ENCODE measurements around the gene DDX59. TPM values are rescaled to one million over a fixed set of nuclear protein-coding genes. Genes with fewer than 3 reads are reported as not detected.

DDX59 gene
- total RNA-seq, 1 experiment from 2014 or later, result 19.4 TPM

GRCh38 chr1:200658037-200658818, 11.5 kb downstream of the DDX59 start (continued):
- TF ChIP-seq ZNF425 (CRISPR knock-in tag; conservative IDR thresholded peaks at IDR 0.05) (no peak), ATF1 (CRISPR knock-in tag; IDR thresholded peaks at IDR 0.05) (no peak), ZBTB43 (CRISPR knock-in tag; IDR thresholded peaks at IDR 0.05) (no peak), SOX15 (CRISPR knock-in tag; IDR thresholded peaks at IDR 0.05) (no peak), NFATC4 (CRISPR knock-in tag; IDR thresholded peaks at IDR 0.05) (no peak)

GRCh38 chr1:200654660-200655059, 15.0 kb downstream of the DDX59 start:
- POLR2A ChIA-PET, result no interaction called here

More at GRCh38 chr1:200654660-200655059, 15.0 kb downstream of the DDX59 start:
- no peak for ATAC-seq
- Mint-ChIP-seq H3K27ac (peak overlapping the region; percentile 65), H3K9me3 (no peaks in the 10 kb centered on the region), H3K27me3 (ENCODE audit: low read depth) (no peaks in the 10 kb centered on the region), H3K36me3 (peaks cover 38% of the 10 kb centered on the region), H3K4me1 (peaks cover 12% of the 10 kb centered on the region), H3K4me3 (no peak overlapping the region)
- no peak for DNase-seq (ENCODE audit: low spot score)
- TF ChIP-seq JAZF1 (CRISPR knock-in tag; IDR thresholded peaks at IDR 0.05) (no peak), HMGA2 (CRISPR knock-in tag; IDR thresholded peaks at IDR 0.05) (no peak), PRRX2 (CRISPR knock-in tag; IDR thresholded peaks at IDR 0.05) (no peak), OVOL2 (CRISPR knock-in tag; IDR thresholded peaks at IDR 0.05; ENCODE audit: borderline replicate concordance) (no peak), TEAD4 (CRISPR knock-in tag; IDR thresholded peaks at IDR 0.05) (no peak), ZNF281 (CRISPR knock-in tag; IDR thresholded peaks at IDR 0.05) (no peak), AR (CRISPR knock-in tag; IDR thresholded peaks at IDR 0.05) (no peak), IRF1 (CRISPR knock-in tag; IDR thresholded peaks at IDR 0.05) (no peak), FOXP4 (CRISPR knock-in tag; IDR thresholded peaks at IDR 0.05) (no peak), ZNF121 (CRISPR knock-in tag; IDR thresholded peaks at IDR 0.05) (no peak), CDX4 (CRISPR knock-in tag; IDR thresholded peaks at IDR 0.05; ENCODE audit: borderline replicate concordance) (no peak), ELF4 (CRISPR knock-in tag; IDR thresholded peaks at IDR 0.05; ENCODE audit: low read depth) (no peak), NR2C2 (CRISPR knock-in tag; IDR thresholded peaks at IDR 0.05) (no peak), FOXK1 (CRISPR knock-in tag; IDR thresholded peaks at IDR 0.05) (no peak), TEAD1 (CRISPR knock-in tag; IDR thresholded peaks at IDR 0.05) (no peak)
- CTCF ChIA-PET, result no interaction called here
